ENCODE measurements around the gene MARF1. TPM values are rescaled to one million over a fixed set of nuclear protein-coding genes. Genes with fewer than 3 reads are reported as not detected.

MARF1 gene
- total and polyA plus RNA-seq, 9 of the 15 experiments (the other 6 are each of a cell fraction or from before 2014, with no cell fraction given) = 4.7 to 33.2 (median 11.7) TPM

DNA sequence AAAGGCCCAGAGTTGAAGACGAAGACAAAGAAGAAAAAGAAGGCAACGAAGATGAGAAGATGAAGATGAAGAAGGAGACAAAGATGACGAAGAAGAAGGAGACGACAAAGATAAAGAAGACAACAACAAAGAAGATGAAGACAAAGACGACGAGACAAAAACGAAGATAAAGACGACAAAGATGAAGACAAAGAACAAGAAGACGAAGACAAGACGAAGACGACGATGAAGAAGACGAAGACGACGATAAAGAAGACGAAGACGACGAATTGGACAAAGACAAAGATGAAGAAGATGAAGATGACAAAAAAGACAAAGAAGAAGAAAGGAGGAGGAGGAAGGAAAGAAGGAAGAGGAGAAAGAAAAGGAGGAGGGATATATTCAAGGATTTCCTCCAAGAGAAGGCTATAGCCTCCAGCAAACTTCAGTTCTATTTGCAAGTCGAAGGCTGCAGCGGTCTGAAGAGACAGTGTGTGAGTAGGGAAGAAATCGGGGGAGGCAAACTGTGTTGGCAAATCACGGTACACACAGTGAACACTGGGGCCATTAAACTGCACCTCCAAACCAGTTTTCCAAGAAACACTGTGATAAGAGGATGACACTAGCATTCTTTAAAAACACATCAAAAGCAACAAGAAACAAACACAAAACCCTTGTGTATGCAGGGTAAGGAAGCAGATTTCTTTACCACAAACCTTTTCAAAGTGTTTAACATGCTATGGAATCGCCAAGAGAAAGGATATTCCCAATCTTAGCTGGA, 40.5 kb downstream of the MARF1 start (continued):
- TF ChIP-seq CHD4 (IDR thresholded peaks at IDR 0.05; ENCODE audit: insufficient read depth, insufficient replicate concordance, low read depth, low read length, poor library complexity, severe bottlenecking) = no peak
- no peak for TF ChIP-seq ARHGAP35 (IDR thresholded peaks at IDR 0.05; ENCODE audit: partially characterized antibody)
- TF ChIP-seq STAT5A (IDR thresholded peaks at IDR 0.05; ENCODE audit: borderline replicate concordance, low read length) = peak; percentile 50
- no peak for TF ChIP-seq RBM25 (IDR thresholded peaks at IDR 0.05; ENCODE audit: low read depth, low read length, severe bottlenecking)
- no peak for TF ChIP-seq DACH1 (IDR thresholded peaks at IDR 0.05; ENCODE audit: partially characterized antibody)
- TF ChIP-seq LEF1 (IDR thresholded peaks at IDR 0.05) = peak; percentile 55; the same call in 1 of the 2 replicates
- TF ChIP-seq, protein P1, sequence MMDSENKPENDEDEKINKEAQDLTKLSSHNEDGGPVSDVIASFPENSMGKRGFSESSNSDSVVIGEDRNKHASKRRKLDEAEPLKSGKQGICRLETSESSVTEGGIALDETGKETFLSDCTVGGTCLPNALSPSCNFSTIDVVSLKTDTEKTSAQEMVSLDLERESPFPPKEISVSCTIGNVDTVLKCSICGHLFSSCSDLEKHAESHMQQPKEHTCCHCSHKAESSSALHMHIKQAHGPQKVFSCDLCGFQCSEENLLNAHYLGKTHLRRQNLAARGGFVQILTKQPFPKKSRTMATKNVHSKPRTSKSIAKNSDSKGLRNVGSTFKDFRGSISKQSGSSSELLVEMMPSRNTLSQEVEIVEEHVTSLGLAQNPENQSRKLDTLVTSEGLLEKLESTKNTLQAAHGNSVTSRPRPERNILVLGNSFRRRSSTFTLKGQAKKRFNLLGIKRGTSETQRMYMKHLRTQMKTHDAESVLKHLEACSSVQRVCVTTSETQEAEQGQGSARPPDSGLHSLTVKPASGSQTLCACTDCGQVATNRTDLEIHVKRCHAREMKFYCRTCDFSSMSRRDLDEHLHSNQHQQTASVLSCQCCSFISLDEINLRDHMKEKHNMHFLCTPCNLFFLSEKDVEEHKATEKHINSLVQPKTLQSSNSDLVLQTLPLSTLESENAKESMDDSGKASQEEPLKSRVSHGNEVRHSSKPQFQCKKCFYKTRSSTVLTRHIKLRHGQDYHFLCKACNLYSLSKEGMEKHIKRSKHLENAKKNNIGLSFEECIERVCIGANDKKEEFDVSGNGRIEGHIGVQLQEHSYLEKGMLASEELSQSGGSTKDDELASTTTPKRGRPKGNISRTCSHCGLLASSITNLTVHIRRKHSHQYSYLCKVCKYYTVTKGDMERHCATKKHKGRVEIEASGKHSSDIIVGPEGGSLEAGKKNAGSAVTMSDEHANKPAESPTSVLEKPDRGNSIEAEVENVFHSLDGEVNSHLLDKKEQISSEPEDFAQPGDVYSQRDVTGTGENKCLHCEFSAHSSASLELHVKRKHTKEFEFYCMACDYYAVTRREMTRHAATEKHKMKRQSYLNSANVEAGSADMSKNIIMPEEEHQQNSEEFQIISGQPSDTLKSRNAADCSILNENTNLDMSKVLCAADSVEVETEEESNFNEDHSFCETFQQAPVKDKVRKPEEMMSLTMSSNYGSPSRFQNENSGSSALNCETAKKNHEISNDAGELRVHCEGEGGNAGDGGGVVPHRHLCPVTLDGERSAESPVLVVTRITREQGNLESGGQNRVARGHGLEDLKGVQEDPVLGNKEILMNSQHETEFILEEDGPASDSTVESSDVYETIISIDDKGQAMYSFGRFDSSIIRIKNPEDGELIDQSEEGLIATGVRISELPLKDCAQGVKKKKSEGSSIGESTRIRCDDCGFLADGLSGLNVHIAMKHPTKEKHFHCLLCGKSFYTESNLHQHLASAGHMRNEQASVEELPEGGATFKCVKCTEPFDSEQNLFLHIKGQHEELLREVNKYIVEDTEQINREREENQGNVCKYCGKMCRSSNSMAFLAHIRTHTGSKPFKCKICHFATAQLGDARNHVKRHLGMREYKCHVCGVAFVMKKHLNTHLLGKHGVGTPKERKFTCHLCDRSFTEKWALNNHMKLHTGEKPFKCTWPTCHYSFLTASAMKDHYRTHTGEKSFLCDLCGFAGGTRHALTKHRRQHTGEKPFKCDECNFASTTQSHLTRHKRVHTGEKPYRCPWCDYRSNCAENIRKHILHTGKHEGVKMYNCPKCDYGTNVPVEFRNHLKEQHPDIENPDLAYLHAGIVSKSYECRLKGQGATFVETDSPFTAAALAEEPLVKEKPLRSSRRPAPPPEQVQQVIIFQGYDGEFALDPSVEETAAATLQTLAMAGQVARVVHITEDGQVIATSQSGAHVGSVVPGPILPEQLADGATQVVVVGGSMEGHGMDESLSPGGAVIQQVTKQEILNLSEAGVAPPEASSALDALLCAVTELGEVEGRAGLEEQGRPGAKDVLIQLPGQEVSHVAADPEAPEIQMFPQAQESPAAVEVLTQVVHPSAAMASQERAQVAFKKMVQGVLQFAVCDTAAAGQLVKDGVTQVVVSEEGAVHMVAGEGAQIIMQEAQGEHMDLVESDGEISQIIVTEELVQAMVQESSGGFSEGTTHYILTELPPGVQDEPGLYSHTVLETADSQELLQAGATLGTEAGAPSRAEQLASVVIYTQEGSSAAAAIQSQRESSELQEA (IDR thresholded peaks at IDR 0.05; ENCODE audit: low read depth) = no peak
- no peak for TF ChIP-seq COPS2 (conservative IDR thresholded peaks at IDR 0.05)
- TF ChIP-seq KDM1A (IDR thresholded peaks at IDR 0.05) = peak; percentile 89 to 92
- TF ChIP-seq ZBTB7A (IDR thresholded peaks at IDR 0.05; ENCODE audit: borderline replicate concordance, control insufficient read depth, low read depth, low read length) = no peak
- no peak for TF ChIP-seq MAFG (tag; conservative IDR thresholded peaks at IDR 0.05)
- no peak for TF ChIP-seq IFI16 (CRISPR knock-in tag; IDR thresholded peaks at IDR 0.05)
- no peak for TF ChIP-seq SREBF1 (IDR thresholded peaks at IDR 0.05; ENCODE audit: borderline replicate concordance, low read depth, low read length)
- no peak for TF ChIP-seq HOXB6 (CRISPR knock-in tag; IDR thresholded peaks at IDR 0.05; ENCODE audit: borderline replicate concordance)
- no peak for TF ChIP-seq DIDO1 (tag; IDR thresholded peaks at IDR 0.05; ENCODE audit: low read depth)
- TF ChIP-seq, protein P2, sequence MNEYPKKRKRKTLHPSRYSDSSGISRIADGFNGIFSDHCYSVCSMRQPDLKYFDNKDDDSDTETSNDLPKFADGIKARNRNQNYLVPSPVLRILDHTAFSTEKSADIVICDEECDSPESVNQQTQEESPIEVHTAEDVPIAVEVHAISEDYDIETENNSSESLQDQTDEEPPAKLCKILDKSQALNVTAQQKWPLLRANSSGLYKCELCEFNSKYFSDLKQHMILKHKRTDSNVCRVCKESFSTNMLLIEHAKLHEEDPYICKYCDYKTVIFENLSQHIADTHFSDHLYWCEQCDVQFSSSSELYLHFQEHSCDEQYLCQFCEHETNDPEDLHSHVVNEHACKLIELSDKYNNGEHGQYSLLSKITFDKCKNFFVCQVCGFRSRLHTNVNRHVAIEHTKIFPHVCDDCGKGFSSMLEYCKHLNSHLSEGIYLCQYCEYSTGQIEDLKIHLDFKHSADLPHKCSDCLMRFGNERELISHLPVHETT (CRISPR knock-in tag; conservative IDR thresholded peaks at IDR 0.05 in 1 of 2, IDR thresholded peaks at IDR 0.05 in 1 of 2) = no peak
- TF ChIP-seq, protein P3, sequence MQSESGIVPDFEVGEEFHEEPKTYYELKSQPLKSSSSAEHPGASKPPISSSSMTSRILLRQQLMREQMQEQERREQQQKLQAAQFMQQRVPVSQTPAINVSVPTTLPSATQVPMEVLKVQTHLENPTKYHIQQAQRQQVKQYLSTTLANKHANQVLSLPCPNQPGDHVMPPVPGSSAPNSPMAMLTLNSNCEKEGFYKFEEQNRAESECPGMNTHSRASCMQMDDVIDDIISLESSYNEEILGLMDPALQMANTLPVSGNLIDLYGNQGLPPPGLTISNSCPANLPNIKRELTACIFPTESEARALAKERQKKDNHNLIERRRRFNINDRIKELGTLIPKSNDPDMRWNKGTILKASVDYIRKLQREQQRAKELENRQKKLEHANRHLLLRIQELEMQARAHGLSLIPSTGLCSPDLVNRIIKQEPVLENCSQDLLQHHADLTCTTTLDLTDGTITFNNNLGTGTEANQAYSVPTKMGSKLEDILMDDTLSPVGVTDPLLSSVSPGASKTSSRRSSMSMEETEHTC (IDR thresholded peaks at IDR 0.05) = no peak
